Choroid plexus epithelial cell (primary cell): ENCODE data around the gene SETBP1.
A peak's percentile ranks its signal among the peaks of the same experiment; 100 is the strongest.

Experiments
- DNase-seq: peaks from one replicate; pipeline ENCODE4 v3.0.0-alpha.2; 2010; ENCODE audit warnings: low read depth
- H3K4me3 ChIP-seq: 2 replicates; pipeline ENCODE4 v1.5.1; 2011; ENCODE audit warnings: low read depth, mild to moderate bottlenecking, control low read depth, low read length, moderate library complexity
- CTCF ChIP-seq: conservative IDR thresholded peaks from 2 replicates; pipeline ENCODE4 v1.5.1; 2011; ENCODE audit warnings: low read depth, mild to moderate bottlenecking, control low read depth, inconsistent platforms, low read length, moderate library complexity

Gene SETBP1

GRCh38 chr18:44695503-44695902 lies 14.8 kb downstream of the SETBP1 start:
- no peak for DNase-seq
- no peak for TF ChIP-seq CTCF
- H3K4me3 ChIP-seq: no peak overlapping the region

GRCh38 chr18:44696892-44697291 lies 16.2 kb downstream of the SETBP1 start:
- DNase-seq: no peak

GRCh38 chr18:44697315-44697714 lies 16.6 kb downstream of the SETBP1 start:
- no peak overlapping the region for H3K4me3 ChIP-seq
- no peak for DNase-seq
- TF ChIP-seq CTCF: no peak

More at GRCh38 chr18:44696892-44697291, 16.2 kb downstream of the SETBP1 start:
- H3K4me3 ChIP-seq: no peak overlapping the region
- no peak for TF ChIP-seq CTCF

GRCh38 chr18:44698518-44698917 lies 17.8 kb downstream of the SETBP1 start:
- TF ChIP-seq CTCF: no peak
- H3K4me3 ChIP-seq: no peak overlapping the region
- no peak for DNase-seq

- TF ChIP-seq CTCF: no peak
- DNase-seq: no peak
- H3K4me3 ChIP-seq: no peak overlapping the region
Observed at GRCh38 chr18:44699572-44700261, 19.0 kb downstream of the SETBP1 start.

- no peak for TF ChIP-seq CTCF
- peak; percentile 49 for DNase-seq
- H3K4me3 ChIP-seq: no peak overlapping the region
Observed at GRCh38 chr18:44700652-44701051, 20.0 kb downstream of the SETBP1 start.

GRCh38 chr18:44701227-44701626 lies 20.5 kb downstream of the SETBP1 start:
- TF ChIP-seq CTCF: no peak
- no peak overlapping the region for H3K4me3 ChIP-seq
- no peak for DNase-seq
